ENCODE measurements around the gene TIAM1. TPM values are rescaled to one million over a fixed set of nuclear protein-coding genes. Genes with fewer than 3 reads are reported as not detected.

TIAM1 gene
- total RNA-seq, 1 experiment from 2014 or later = 28.7 TPM

DNA sequence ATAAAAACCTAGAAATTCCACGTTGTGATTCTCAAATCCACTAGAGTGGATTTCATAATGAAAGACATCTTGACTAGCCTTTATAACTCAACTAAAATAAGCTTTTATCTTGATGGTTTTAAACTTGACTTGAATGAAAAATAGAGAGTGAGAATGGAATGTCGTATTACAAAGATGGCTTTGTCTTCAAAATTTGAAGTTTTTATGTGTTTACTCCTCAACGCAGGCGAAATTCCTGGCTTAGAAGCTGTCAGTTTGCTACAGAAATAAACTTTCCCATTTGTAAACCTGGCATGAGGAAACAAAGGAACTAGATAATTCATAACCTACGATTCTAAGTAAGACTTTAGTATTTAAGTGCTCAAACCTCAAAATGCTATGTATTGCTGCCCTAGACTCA, 215.8 kb downstream of the TIAM1 start:
- Mint-ChIP-seq H3K4me1 (peaks cover 32% of the 10 kb centered on the region), H3K9me3 (no peaks in the 10 kb centered on the region), H3K36me3 (peaks cover 31% of the 10 kb centered on the region), H3K4me3 (no peak overlapping the region), H3K27ac (peak overlapping the region; percentile 32; the same call in 1 of the 2 replicates), H3K27me3 (ENCODE audit: low read depth) (no peaks in the 10 kb centered on the region)
- ChIA-PET CTCF (interaction anchor here (0.6 kb wide), 1 partner anchor 438 kb away, joined by 6 read pairs; no protein-coding TSS in a partner anchor), POLR2A (no interaction called here)
- no peak for ATAC-seq
- TF ChIP-seq, protein P1, sequence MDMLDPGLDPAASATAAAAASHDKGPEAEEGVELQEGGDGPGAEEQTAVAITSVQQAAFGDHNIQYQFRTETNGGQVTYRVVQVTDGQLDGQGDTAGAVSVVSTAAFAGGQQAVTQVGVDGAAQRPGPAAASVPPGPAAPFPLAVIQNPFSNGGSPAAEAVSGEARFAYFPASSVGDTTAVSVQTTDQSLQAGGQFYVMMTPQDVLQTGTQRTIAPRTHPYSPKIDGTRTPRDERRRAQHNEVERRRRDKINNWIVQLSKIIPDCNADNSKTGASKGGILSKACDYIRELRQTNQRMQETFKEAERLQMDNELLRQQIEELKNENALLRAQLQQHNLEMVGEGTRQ (CRISPR knock-in tag; IDR thresholded peaks at IDR 0.05) = no peak
- no peak for TF ChIP-seq ZNF263 (CRISPR knock-in tag; IDR thresholded peaks at IDR 0.05; ENCODE audit: low read depth)
- TF ChIP-seq ZNF396 (CRISPR knock-in tag; IDR thresholded peaks at IDR 0.05; ENCODE audit: borderline replicate concordance) = no peak
- no peak for TF ChIP-seq NR1H2 (CRISPR knock-in tag; IDR thresholded peaks at IDR 0.05)
- no peak for TF ChIP-seq RELA (CRISPR knock-in tag; IDR thresholded peaks at IDR 0.05; ENCODE audit: borderline replicate concordance)
- TF ChIP-seq CREM (CRISPR knock-in tag; IDR thresholded peaks at IDR 0.05) = no peak
- TF ChIP-seq, protein P2, sequence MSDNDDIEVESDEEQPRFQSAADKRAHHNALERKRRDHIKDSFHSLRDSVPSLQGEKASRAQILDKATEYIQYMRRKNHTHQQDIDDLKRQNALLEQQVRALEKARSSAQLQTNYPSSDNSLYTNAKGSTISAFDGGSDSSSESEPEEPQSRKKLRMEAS (CRISPR knock-in tag; IDR thresholded peaks at IDR 0.05) = no peak
- no peak for TF ChIP-seq GTF2I (CRISPR knock-in tag; conservative IDR thresholded peaks at IDR 0.05)
- TF ChIP-seq NFYB (CRISPR knock-in tag; conservative IDR thresholded peaks at IDR 0.05; ENCODE audit: low read depth) = no peak
- DNase-seq (ENCODE audit: low spot score) = no peak

DNA sequence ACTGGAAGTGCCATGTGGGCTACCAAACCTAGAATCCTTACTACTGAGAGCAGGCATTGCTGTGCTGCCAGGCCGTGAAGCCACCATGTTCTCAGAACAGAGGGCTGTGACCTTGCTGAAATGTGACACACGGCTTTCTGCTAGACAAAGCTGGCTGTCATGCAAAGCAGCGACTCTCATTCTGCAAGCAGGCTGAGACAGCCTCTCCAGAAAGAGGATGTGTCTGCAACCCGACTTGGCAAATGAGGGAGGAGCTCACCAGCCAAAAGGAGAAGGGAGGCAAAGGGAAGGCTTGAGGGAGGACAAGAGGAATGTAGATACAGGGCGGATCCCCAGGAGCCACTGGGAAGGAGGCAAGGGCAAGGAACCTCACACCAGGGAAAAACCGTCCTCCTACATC, 220.1 kb downstream of the TIAM1 start:
- DNase-seq (ENCODE audit: low spot score) (no peak), ATAC-seq (peak; percentile 79)
- ChIA-PET CTCF (interaction anchor here (0.9 to 1.4 kb wide), 2 partner anchors 75 to 457 kb away, joined by 3 to 4 read pairs; no protein-coding TSS in a partner anchor), POLR2A (no interaction called here)
- TF ChIP-seq SMAD3 (CRISPR knock-in tag; IDR thresholded peaks at IDR 0.05; ENCODE audit: borderline replicate concordance) = no peak
- TF ChIP-seq, protein P3, sequence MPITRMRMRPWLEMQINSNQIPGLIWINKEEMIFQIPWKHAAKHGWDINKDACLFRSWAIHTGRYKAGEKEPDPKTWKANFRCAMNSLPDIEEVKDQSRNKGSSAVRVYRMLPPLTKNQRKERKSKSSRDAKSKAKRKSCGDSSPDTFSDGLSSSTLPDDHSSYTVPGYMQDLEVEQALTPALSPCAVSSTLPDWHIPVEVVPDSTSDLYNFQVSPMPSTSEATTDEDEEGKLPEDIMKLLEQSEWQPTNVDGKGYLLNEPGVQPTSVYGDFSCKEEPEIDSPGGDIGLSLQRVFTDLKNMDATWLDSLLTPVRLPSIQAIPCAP (CRISPR knock-in tag; IDR thresholded peaks at IDR 0.05) = no peak
- no peak for TF ChIP-seq NR3C1 (CRISPR knock-in tag; conservative IDR thresholded peaks at IDR 0.05; ENCODE audit: low read depth)
- no peak for TF ChIP-seq ZBTB21 (CRISPR knock-in tag; IDR thresholded peaks at IDR 0.05; ENCODE audit: borderline replicate concordance)
- TF ChIP-seq ZNF423 (CRISPR knock-in tag; IDR thresholded peaks at IDR 0.05) = no peak
- no peak for TF ChIP-seq FOXJ3 (CRISPR knock-in tag; IDR thresholded peaks at IDR 0.05; ENCODE audit: borderline replicate concordance)
- no peak for TF ChIP-seq ZNF138 (CRISPR knock-in tag; conservative IDR thresholded peaks at IDR 0.05)
- no peak for TF ChIP-seq GABPB1 (CRISPR knock-in tag; IDR thresholded peaks at IDR 0.05)
- no peak for TF ChIP-seq JUN (CRISPR knock-in tag; IDR thresholded peaks at IDR 0.05)
- TF ChIP-seq GTF2I (CRISPR knock-in tag; conservative IDR thresholded peaks at IDR 0.05) = no peak
- Mint-ChIP-seq H3K27ac (no peak overlapping the region), H3K36me3 (peaks cover 7% of the 10 kb centered on the region; the same call in 1 of the 2 replicates), H3K27me3 (ENCODE audit: low read depth) (no peaks in the 10 kb centered on the region), H3K4me3 (no peak overlapping the region), H3K9me3 (no peaks in the 10 kb centered on the region), H3K4me1 (peaks cover 33% of the 10 kb centered on the region)

DNA sequence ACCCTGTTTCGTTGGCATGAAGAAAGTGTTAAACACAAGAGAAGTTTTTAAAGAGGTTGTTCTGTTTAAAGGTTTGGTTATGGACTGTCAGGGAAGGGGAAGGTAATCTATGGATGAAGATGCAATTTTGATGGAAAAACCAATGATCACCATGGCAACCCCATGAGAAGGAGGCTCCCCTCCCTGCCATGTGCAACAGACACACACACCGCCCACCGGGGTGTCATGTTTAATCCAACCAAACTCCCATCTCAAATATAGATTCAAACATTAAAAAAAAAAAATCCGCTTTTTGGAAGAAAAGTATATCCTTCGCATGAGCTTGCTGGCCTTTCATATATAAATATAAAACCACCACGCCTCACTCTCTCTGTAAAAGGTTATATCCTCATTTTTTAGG, 224.9 kb downstream of the TIAM1 start:
- peaks cover 3% of the 10 kb centered on the region; the same call in 1 of the 2 replicates for H3K36me3 Mint-ChIP-seq
- peaks cover 23% of the 10 kb centered on the region for H3K4me1 Mint-ChIP-seq
- TF ChIP-seq NR1H2 (CRISPR knock-in tag; IDR thresholded peaks at IDR 0.05) (no peak), NR3C1 (CRISPR knock-in tag; conservative IDR thresholded peaks at IDR 0.05; ENCODE audit: low read depth) (no peak), ZNF416 (CRISPR knock-in tag; IDR thresholded peaks at IDR 0.05) (no peak)
- TF ChIP-seq, protein P4, sequence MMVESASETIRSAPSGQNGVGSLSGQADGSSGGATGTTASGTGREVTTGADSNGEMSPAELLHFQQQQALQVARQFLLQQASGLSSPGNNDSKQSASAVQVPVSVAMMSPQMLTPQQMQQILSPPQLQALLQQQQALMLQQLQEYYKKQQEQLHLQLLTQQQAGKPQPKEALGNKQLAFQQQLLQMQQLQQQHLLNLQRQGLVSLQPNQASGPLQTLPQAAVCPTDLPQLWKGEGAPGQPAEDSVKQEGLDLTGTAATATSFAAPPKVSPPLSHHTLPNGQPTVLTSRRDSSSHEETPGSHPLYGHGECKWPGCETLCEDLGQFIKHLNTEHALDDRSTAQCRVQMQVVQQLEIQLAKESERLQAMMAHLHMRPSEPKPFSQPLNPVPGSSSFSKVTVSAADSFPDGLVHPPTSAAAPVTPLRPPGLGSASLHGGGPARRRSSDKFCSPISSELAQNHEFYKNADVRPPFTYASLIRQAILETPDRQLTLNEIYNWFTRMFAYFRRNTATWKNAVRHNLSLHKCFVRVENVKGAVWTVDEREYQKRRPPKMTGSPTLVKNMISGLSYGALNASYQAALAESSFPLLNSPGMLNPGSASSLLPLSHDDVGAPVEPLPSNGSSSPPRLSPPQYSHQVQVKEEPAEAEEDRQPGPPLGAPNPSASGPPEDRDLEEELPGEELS (CRISPR knock-in tag; IDR thresholded peaks at IDR 0.05) = no peak
- TF ChIP-seq, protein P5, sequence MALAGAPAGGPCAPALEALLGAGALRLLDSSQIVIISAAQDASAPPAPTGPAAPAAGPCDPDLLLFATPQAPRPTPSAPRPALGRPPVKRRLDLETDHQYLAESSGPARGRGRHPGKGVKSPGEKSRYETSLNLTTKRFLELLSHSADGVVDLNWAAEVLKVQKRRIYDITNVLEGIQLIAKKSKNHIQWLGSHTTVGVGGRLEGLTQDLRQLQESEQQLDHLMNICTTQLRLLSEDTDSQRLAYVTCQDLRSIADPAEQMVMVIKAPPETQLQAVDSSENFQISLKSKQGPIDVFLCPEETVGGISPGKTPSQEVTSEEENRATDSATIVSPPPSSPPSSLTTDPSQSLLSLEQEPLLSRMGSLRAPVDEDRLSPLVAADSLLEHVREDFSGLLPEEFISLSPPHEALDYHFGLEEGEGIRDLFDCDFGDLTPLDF (CRISPR knock-in tag; IDR thresholded peaks at IDR 0.05) = no peak
- TF ChIP-seq, protein P6, sequence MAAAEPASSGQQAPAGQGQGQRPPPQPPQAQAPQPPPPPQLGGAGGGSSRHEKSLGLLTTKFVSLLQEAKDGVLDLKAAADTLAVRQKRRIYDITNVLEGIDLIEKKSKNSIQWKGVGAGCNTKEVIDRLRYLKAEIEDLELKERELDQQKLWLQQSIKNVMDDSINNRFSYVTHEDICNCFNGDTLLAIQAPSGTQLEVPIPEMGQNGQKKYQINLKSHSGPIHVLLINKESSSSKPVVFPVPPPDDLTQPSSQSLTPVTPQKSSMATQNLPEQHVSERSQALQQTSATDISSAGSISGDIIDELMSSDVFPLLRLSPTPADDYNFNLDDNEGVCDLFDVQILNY (CRISPR knock-in tag; IDR thresholded peaks at IDR 0.05) = no peak
- no peak overlapping the region for H3K4me3 Mint-ChIP-seq
- ATAC-seq = no peak
- ChIA-PET CTCF (interaction anchor here (1.0 kb wide), 1 partner anchor 73 kb away, joined by 4 read pairs; no protein-coding TSS in a partner anchor), POLR2A (no interaction called here)
- H3K27ac Mint-ChIP-seq = no peak overlapping the region
- no peaks in the 10 kb centered on the region for H3K9me3 Mint-ChIP-seq
- DNase-seq (ENCODE audit: low spot score) = no peak
- no peaks in the 10 kb centered on the region for H3K27me3 Mint-ChIP-seq (ENCODE audit: low read depth)

Data from WTC11 (cell line).